ENCODE measurements around the gene TET1. TPM values are rescaled to one million over a fixed set of nuclear protein-coding genes. Genes with fewer than 3 reads are reported as not detected.

Gene TET1
- total RNA-seq, 1 experiment from 2014 or later, result 1.2 TPM

DNA sequence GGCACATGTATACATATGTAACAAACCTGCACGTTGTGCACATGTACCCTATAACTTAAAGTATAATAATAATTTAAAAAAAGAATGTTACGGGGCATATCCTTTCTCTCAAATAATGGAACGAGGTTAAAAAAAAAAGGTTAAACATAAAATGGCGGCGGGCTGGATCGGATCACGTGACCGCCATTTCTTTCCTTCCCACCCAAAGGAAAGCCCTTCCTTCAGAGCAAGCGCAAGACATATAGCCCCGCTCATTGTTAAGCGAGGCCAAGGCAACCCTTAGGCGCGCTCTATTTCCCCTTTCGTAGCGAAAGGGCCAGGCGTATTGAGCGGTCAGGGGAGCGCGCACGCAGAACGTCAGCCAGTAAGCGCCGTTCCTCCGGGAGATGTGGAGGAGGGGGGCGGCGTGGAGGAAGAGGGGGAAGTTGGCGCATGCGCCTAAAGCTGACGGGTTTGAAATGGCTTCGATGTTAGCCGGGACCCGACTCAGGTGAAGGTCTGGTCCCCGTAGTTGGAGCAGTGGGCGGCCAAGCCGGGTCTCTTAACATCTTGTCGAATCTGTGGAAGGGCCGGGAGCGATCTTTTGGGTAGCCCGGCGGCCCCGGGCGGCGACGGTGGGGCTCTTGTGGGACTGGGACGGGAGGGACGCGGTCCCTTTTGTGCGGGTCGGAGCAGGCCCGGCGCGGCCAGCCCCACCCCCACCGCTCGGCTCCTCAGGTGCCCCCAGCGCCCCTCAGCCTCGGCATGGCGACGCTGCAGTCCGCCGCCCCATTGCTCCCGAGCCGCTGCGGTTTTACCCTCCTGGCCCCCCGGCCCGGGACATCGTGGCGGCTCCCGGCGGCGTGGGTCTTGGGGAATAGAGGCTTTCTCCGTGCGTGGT is 160.9 kb downstream of the TET1 start, which contains the start of gene CCAR1:
TSS of gene CCAR1 (plus strand) at position 447 of the 880 bp plus-strand sequence. CDS start 1,266 bp downstream, outside the sequence.
- CTCF ChIA-PET, result interaction anchor here (0.6 to 1.0 kb wide), 5 partner anchors 46 to 914 kb away, joined by 3 to 4 read pairs (median 4); partner anchors contain the start of gene DDX21
- Mint-ChIP-seq H3K9me3 (ENCODE audit: low read depth, unreplicated experiment) (no peaks in the 10 kb centered on the region), H3K27ac (ENCODE audit: unreplicated experiment) (peak within 1 kb of the TSS; percentile 99), H3K36me3 (ENCODE audit: insufficient read depth, unreplicated experiment) (peaks cover 57% of the 10 kb centered on the region), H3K27me3 (ENCODE audit: unreplicated experiment) (no peaks in the 10 kb centered on the region), H3K4me3 (ENCODE audit: low read depth, unreplicated experiment) (peak within 1 kb of the TSS; percentile 92), H3K4me1 (ENCODE audit: low read depth, unreplicated experiment) (peaks cover 11% of the 10 kb centered on the region)
- BruUV-seq (replicated peaks), result no TSS peak
- TF ChIP-seq, protein P1, sequence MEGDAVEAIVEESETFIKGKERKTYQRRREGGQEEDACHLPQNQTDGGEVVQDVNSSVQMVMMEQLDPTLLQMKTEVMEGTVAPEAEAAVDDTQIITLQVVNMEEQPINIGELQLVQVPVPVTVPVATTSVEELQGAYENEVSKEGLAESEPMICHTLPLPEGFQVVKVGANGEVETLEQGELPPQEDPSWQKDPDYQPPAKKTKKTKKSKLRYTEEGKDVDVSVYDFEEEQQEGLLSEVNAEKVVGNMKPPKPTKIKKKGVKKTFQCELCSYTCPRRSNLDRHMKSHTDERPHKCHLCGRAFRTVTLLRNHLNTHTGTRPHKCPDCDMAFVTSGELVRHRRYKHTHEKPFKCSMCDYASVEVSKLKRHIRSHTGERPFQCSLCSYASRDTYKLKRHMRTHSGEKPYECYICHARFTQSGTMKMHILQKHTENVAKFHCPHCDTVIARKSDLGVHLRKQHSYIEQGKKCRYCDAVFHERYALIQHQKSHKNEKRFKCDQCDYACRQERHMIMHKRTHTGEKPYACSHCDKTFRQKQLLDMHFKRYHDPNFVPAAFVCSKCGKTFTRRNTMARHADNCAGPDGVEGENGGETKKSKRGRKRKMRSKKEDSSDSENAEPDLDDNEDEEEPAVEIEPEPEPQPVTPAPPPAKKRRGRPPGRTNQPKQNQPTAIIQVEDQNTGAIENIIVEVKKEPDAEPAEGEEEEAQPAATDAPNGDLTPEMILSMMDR (IDR thresholded peaks at IDR 0.05; ENCODE audit: unreplicated experiment), result no peak
- peak; percentile 98 for DNase-seq
- intact Hi-C loops (cut with micrococcal nuclease; ENCODE audit: unreplicated experiment), result loop anchor here (10.0 kb wide), 1 partner anchor 166 kb away; no protein-coding TSS in a partner anchor

- peak overlapping the region; percentile 92 for H3K4me3 Mint-ChIP-seq (ENCODE audit: low read depth, unreplicated experiment)
- no TSS peak for BruUV-seq (replicated peaks)
- intact Hi-C loops (cut with micrococcal nuclease; ENCODE audit: unreplicated experiment), result loop anchor here (10.0 kb wide), 1 partner anchor 167 kb away; no protein-coding TSS in a partner anchor
- peaks cover 64% of the 10 kb centered on the region for H3K36me3 Mint-ChIP-seq (ENCODE audit: insufficient read depth, unreplicated experiment)
- H3K4me1 Mint-ChIP-seq (ENCODE audit: low read depth, unreplicated experiment), result peaks cover 11% of the 10 kb centered on the region
- H3K27me3 Mint-ChIP-seq (ENCODE audit: unreplicated experiment), result no peaks in the 10 kb centered on the region
- no peak for DNase-seq
- peak overlapping the region; percentile 99 for H3K27ac Mint-ChIP-seq (ENCODE audit: unreplicated experiment)
- TF ChIP-seq, protein P1 (IDR thresholded peaks at IDR 0.05; ENCODE audit: unreplicated experiment), result no peak
- no peaks in the 10 kb centered on the region for H3K9me3 Mint-ChIP-seq (ENCODE audit: low read depth, unreplicated experiment)
- CTCF ChIA-PET, result interaction anchor here (0.6 to 1.0 kb wide), 2 partner anchors 171 to 234 kb away, joined by 3 to 4 read pairs; partner anchors contain the start of gene DDX21
Observed at GRCh38 chr10:68721673-68722335, 161.7 kb downstream of the TET1 start.

GRCh38 chr10:68725016-68725415 is 164.9 kb downstream of the TET1 start:
- H3K4me1 Mint-ChIP-seq (ENCODE audit: low read depth, unreplicated experiment), result peaks cover 11% of the 10 kb centered on the region
- H3K27ac Mint-ChIP-seq (ENCODE audit: unreplicated experiment), result no peak overlapping the region
- no TSS peak for BruUV-seq (replicated peaks)
- no peaks in the 10 kb centered on the region for H3K9me3 Mint-ChIP-seq (ENCODE audit: low read depth, unreplicated experiment)
- no peak overlapping the region for H3K4me3 Mint-ChIP-seq (ENCODE audit: low read depth, unreplicated experiment)
- TF ChIP-seq, protein P1 (IDR thresholded peaks at IDR 0.05; ENCODE audit: unreplicated experiment), result no peak
- peaks cover 95% of the 10 kb centered on the region for H3K36me3 Mint-ChIP-seq (ENCODE audit: insufficient read depth, unreplicated experiment)
- intact Hi-C loops (cut with micrococcal nuclease; ENCODE audit: unreplicated experiment), result loop anchor here (10.0 kb wide), 1 partner anchor 170 kb away; no protein-coding TSS in a partner anchor
- DNase-seq, result no peak
- H3K27me3 Mint-ChIP-seq (ENCODE audit: unreplicated experiment), result no peaks in the 10 kb centered on the region
- CTCF ChIA-PET, result no interaction called here

DNA sequence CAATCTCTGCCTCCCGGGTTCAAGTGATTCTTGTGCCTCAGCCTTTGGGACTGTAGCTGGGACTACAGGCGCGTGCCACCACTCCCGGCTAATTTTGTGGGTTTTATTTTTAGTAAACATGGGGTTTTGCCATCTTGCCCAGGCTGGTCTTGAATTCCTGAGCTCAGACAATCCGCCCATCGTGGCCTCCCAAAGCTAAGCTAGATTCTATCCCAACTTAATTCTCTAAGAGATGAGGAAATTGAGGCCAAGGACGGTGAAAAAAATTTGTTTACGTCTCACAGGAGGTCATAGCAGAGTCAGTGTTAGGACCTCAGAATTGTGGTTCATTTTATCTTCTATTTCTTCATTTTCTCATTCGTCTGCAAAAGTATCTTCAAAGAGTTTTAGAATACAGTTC is 167.0 kb downstream of the TET1 start:
- H3K9me3 Mint-ChIP-seq (ENCODE audit: low read depth, unreplicated experiment), result no peaks in the 10 kb centered on the region
- TF ChIP-seq, protein P1 (IDR thresholded peaks at IDR 0.05; ENCODE audit: unreplicated experiment), result no peak
- no peak overlapping the region for H3K27ac Mint-ChIP-seq (ENCODE audit: unreplicated experiment)
- no peak for DNase-seq
- no TSS peak for BruUV-seq (replicated peaks)
- no peak overlapping the region for H3K4me3 Mint-ChIP-seq (ENCODE audit: low read depth, unreplicated experiment)
- H3K4me1 Mint-ChIP-seq (ENCODE audit: low read depth, unreplicated experiment), result peaks cover 6% of the 10 kb centered on the region
- H3K27me3 Mint-ChIP-seq (ENCODE audit: unreplicated experiment), result no peaks in the 10 kb centered on the region
- peaks cover 84% of the 10 kb centered on the region for H3K36me3 Mint-ChIP-seq (ENCODE audit: insufficient read depth, unreplicated experiment)
- CTCF ChIA-PET, result interaction anchor here (0.5 kb wide), 1 partner anchor 223 kb away, joined by 4 read pairs; no protein-coding TSS in a partner anchor
- intact Hi-C loops (cut with micrococcal nuclease; ENCODE audit: unreplicated experiment), result loop anchor here (10.0 kb wide), 1 partner anchor 172 kb away; no protein-coding TSS in a partner anchor
